ENCODE data around the gene FAM107B. TPM values are rescaled to one million over a fixed set of nuclear protein-coding genes. Genes with fewer than 3 reads are reported as not detected.

The FAM107B gene
- total RNA-seq, 1 experiment from 2014 or later: 61.6 TPM

DNA sequence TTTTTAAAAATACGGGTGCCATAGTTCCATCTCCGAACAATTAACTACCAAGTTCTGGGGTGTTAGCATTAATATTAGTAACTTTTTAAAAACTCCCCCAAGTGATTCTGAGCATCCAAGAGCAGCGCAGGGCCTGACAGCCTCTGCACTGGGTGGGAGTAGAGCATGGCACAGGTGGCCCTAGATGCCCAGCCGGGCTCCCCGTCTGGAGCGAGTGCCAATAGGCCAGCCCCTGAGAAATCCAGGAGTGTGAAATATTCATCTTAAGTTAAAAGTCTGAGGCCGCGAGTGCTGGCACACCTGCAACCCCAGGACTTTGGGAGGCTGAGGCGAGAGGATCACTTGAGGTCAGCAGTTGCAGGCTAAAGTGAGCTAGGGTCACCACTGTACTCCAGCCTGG, 16.2 kb downstream of the FAM107B start:
- DNase-seq (ENCODE audit: low spot score): no peak
- no peaks in the 10 kb centered on the region for H3K4me1 ChIP-seq (ENCODE audit: insufficient read depth, low read length, poor library complexity, severe bottlenecking)
- no peaks in the 10 kb centered on the region for H3K36me3 ChIP-seq (ENCODE audit: insufficient read depth, low read length, poor library complexity, severe bottlenecking)
- ChIA-PET POLR2A (ENCODE audit: low non-redundant PET) (no interaction called here), CTCF (no interaction called here)
- no peaks in the 10 kb centered on the region for H3K9me3 ChIP-seq (ENCODE audit: low read depth, low read length, poor library complexity, severe bottlenecking)
- H3K27me3 ChIP-seq (replicated peaks; ENCODE audit: insufficient read depth, low read depth, low read length, poor library complexity): peaks cover 6% of the 10 kb centered on the region
- no TSS peak for BruUV-seq (replicated peaks)
- intact Hi-C loops (cut with micrococcal nuclease; ENCODE audit: unreplicated experiment): no loop called here
- H3K27ac ChIP-seq (ENCODE audit: low read depth, low read length, poor library complexity, severe bottlenecking): no peak overlapping the region
- TF ChIP-seq, protein P1, sequence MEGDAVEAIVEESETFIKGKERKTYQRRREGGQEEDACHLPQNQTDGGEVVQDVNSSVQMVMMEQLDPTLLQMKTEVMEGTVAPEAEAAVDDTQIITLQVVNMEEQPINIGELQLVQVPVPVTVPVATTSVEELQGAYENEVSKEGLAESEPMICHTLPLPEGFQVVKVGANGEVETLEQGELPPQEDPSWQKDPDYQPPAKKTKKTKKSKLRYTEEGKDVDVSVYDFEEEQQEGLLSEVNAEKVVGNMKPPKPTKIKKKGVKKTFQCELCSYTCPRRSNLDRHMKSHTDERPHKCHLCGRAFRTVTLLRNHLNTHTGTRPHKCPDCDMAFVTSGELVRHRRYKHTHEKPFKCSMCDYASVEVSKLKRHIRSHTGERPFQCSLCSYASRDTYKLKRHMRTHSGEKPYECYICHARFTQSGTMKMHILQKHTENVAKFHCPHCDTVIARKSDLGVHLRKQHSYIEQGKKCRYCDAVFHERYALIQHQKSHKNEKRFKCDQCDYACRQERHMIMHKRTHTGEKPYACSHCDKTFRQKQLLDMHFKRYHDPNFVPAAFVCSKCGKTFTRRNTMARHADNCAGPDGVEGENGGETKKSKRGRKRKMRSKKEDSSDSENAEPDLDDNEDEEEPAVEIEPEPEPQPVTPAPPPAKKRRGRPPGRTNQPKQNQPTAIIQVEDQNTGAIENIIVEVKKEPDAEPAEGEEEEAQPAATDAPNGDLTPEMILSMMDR (conservative IDR thresholded peaks at IDR 0.05; ENCODE audit: low read depth, low read length): no peak
- no peak for TF ChIP-seq EZH2 (IDR thresholded peaks at IDR 0.05; ENCODE audit: borderline replicate concordance, low read depth, low read length, poor library complexity, severe bottlenecking)
- H3K4me3 ChIP-seq (ENCODE audit: low read depth, low read length, poor library complexity, severe bottlenecking): no peak overlapping the region

DNA sequence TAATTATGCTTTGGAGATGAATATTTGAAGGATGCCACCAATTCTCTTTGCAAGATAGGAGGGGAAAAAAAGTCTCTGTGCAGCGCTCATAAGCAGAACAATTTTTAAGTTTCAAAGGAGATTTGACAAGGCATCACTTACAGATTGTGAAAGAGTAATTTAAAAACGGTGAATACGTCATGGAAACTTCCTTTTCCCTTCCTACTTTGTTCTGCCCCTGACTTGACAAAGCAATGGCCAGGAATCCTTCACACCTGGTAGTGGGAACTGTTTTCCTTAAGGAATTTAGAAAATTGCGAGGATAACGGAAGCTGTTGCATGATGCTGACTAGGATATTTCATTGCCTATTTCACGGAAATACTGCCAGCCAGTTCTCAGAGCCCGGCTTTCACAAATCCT, 16.7 kb downstream of the FAM107B start:
- Histone ChIP-seq H3K9me3 (ENCODE audit: low read depth, low read length, poor library complexity, severe bottlenecking) (no peaks in the 10 kb centered on the region), H3K4me3 (ENCODE audit: low read depth, low read length, poor library complexity, severe bottlenecking) (no peak overlapping the region), H3K27ac (ENCODE audit: low read depth, low read length, poor library complexity, severe bottlenecking) (no peak overlapping the region), H3K36me3 (ENCODE audit: insufficient read depth, low read length, poor library complexity, severe bottlenecking) (no peaks in the 10 kb centered on the region), H3K27me3 (replicated peaks; ENCODE audit: insufficient read depth, low read depth, low read length, poor library complexity) (peaks cover 6% of the 10 kb centered on the region), H3K4me1 (ENCODE audit: insufficient read depth, low read length, poor library complexity, severe bottlenecking) (no peaks in the 10 kb centered on the region)
- TF ChIP-seq, protein P1 (conservative IDR thresholded peaks at IDR 0.05; ENCODE audit: low read depth, low read length): no peak
- TF ChIP-seq EZH2 (IDR thresholded peaks at IDR 0.05; ENCODE audit: borderline replicate concordance, low read depth, low read length, poor library complexity, severe bottlenecking): no peak
- intact Hi-C loops (cut with micrococcal nuclease; ENCODE audit: unreplicated experiment): no loop called here
- BruUV-seq (replicated peaks): no TSS peak
- ChIA-PET POLR2A (ENCODE audit: low non-redundant PET) (no interaction called here), CTCF (no interaction called here)
- DNase-seq (ENCODE audit: low spot score): no peak

DNA sequence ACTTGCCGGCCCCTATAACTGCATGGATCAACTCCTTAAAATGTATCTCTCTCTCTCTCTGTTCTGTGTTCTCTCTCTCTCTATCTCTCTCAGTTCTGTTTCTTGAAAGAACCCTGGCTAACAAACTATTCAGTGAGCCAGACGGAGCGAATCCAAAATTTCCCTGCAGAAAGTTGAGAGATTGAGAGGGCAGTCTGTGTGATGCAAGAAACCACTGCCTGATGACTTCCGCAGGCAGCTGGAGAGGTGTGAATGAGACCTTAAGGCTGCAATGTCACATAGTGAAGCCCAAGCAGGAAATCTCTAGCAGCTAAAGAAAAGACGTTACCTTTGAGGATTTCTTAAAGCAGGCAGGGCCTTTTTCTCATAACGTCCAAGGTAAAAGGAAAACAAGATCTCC, 17.3 kb downstream of the FAM107B start:
- no TSS peak for BruUV-seq (replicated peaks)
- Histone ChIP-seq H3K27me3 (replicated peaks; ENCODE audit: insufficient read depth, low read depth, low read length, poor library complexity) (peaks cover 6% of the 10 kb centered on the region), H3K27ac (ENCODE audit: low read depth, low read length, poor library complexity, severe bottlenecking) (no peak overlapping the region), H3K36me3 (ENCODE audit: insufficient read depth, low read length, poor library complexity, severe bottlenecking) (no peaks in the 10 kb centered on the region), H3K4me3 (ENCODE audit: low read depth, low read length, poor library complexity, severe bottlenecking) (no peak overlapping the region), H3K4me1 (ENCODE audit: insufficient read depth, low read length, poor library complexity, severe bottlenecking) (no peaks in the 10 kb centered on the region), H3K9me3 (ENCODE audit: low read depth, low read length, poor library complexity, severe bottlenecking) (no peaks in the 10 kb centered on the region)
- TF ChIP-seq, protein P1 (conservative IDR thresholded peaks at IDR 0.05; ENCODE audit: low read depth, low read length): no peak
- TF ChIP-seq EZH2 (IDR thresholded peaks at IDR 0.05; ENCODE audit: borderline replicate concordance, low read depth, low read length, poor library complexity, severe bottlenecking): no peak
- CTCF ChIA-PET: no interaction called here
- intact Hi-C loops (cut with micrococcal nuclease; ENCODE audit: unreplicated experiment): no loop called here
- DNase-seq (ENCODE audit: low spot score): no peak
- POLR2A ChIA-PET (ENCODE audit: low non-redundant PET): no interaction called here
